MG63 (cell line): ENCODE measurements around the gene VAC14. TPM values are rescaled to one million over a fixed set of nuclear protein-coding genes. Genes with fewer than 3 reads are reported as not detected.

ENCODE experiments used
- DNase-seq: peaks from one replicate; pipeline ENCODE4 v3.0.0-alpha.2; 2020
- H3K27me3 ChIP-seq: fragments of 250-450 bp; sonication (Bioruptor Pico); 2 replicates; pipeline ENCODE4 v1.5.1; 2020; ENCODE audit warnings: mild to moderate bottlenecking, moderate library complexity
- H3K36me3 ChIP-seq: fragments of 250-450 bp; sonication (Bioruptor Pico); 2 replicates; pipeline ENCODE4 v1.5.1; 2020; ENCODE audit warnings: mild to moderate bottlenecking, moderate library complexity
- H3K4me3 ChIP-seq: fragments of 250-450 bp; sonication (Bioruptor Pico); 2 replicates; pipeline ENCODE4 v1.5.1; 2020; ENCODE audit warnings: mild to moderate bottlenecking, moderate library complexity
- H3K9me3 ChIP-seq: fragments of 250-450 bp; sonication (Bioruptor Pico); 2 replicates; pipeline ENCODE4 v1.5.1; 2020; ENCODE audit warnings: mild to moderate bottlenecking, moderate library complexity
- total RNA-seq: library from RNA; depleted of rRNA; stranded (reverse); fragments of >200 nt; shearing (Covaris generic); gene quantifications from 2 replicates; pipeline ENCODE4 v1.2.3, GENCODE V29; 2014; ENCODE audit warnings: low replicate concordance

The VAC14 gene
- total RNA-seq, 1 experiment from 2014 or later: 15.4 TPM

DNA sequence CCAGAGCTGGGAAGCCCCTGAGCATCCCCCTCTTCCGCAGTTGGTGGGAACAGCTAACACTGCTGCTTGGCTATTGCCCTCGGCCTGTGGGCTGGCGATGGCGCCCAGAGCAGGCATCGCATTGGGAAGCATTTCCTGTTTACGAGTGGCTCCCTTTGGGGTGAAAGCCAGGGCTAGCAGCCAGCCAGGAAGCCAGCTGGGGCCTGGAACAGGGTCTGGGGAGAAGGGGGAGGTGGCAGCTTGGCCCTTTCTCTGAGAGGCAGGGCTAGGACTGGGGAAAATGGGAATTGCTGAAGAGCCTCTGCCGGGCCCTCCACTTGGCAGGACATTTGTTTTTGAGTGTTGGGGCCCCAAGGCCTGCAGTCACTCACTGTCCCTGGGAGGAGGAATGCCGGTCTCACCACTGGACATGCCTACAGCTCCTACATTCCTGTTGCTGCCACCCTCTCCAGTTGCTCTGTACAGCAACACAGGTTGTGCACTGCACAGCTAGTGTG, 112.7 kb downstream of the VAC14 start:
- peak; percentile 90 for DNase-seq
- no peaks in the 10 kb centered on the region for H3K9me3 ChIP-seq
- H3K36me3 ChIP-seq: peaks cover 13% of the 10 kb centered on the region
- no peaks in the 10 kb centered on the region for H3K27me3 ChIP-seq
- H3K4me3 ChIP-seq: no peak overlapping the region

DNA sequence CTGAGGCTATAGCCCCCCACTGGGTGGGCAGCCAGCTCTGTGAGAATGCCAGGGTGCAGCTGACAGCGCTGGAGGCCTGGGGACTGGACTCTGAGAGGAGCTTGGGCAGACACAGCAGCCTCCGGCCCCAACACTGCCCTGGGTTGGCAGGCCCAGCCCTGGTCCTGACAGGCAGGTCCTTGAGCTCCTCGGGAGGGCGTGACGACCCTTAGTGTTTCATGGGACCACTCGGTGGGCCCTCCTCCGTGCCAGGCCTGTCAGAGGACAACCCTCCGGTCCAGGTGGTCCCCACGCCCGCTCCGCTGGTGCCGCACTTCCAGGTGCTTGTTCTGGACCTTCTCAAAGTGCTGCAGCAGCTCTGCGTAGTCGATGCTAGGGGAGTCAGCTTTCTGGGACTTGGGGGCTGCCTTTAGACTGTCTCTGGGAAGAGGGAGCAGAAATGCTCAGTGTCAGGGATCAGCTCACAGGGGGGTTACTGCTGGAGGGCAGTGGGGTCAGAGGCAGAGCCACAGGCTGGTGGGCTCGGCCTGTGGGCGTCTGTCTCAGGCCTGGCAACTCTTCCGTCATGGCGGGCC, 113.2 kb downstream of the VAC14 start:
- Histone ChIP-seq H3K9me3 (no peaks in the 10 kb centered on the region), H3K4me3 (no peak overlapping the region), H3K36me3 (peaks cover 19% of the 10 kb centered on the region), H3K27me3 (no peaks in the 10 kb centered on the region)
- DNase-seq: no peak

DNA sequence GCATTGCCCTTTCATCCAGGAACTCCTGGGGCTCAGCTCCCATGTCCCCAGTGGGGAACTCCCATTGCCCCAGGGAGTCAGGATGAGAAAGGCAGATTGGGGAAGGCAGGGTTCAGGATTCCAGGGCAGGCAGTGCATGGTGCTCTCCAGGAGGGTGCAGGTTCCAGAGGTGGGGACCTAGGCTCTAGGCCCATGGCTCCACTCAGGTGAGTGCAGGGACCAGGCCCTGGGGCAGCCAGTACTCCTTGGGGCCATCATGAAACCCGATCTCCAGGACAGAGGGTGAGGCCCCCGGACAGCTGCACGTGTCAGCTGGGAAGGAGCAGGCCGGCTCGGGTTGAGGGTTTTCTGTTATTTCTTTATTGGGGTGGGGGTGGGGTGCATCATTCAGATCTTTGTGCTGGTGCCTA, 113.9 kb downstream of the VAC14 start:
- Histone ChIP-seq H3K27me3 (no peaks in the 10 kb centered on the region), H3K9me3 (no peaks in the 10 kb centered on the region), H3K36me3 (peaks cover 19% of the 10 kb centered on the region), H3K4me3 (no peak overlapping the region)
- no peak for DNase-seq

DNA sequence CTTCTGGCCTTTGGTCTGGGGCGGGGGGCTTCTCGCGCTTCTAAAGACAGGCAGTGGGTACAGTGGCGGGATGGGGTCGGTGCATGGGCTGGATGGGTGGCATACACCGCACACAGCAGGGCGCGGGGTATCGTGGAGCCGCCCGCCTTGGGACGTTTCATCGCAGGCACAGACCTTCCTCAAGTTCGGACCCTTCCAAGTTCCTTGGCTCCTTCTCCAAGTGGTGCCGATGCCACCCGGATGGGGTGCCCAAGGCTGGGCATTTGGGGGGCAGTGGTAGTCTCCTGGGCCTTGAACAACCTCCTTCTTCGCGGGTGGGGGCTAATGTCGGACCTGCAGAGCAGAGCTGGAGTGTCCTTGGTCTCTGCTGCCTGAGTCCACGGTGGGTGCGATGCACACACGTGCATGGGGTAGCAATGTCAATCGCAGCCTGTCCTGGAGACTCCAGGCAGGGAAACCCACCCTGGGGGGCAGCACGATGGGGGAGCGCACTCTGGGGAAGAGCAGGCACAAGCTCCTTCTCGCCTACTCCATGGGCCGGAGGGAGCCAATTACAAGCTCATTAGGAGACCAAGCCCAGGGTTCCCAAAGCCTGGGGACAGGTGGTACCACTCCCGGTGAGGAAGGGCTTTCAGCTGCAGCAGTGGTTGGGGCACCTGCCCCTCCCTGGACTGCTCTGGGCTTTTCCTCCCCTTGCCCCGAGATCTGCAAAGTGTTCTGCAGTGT, 114.4 kb downstream of the VAC14 start:
- H3K4me3 ChIP-seq: peak overlapping the region; percentile 37
- peaks cover 19% of the 10 kb centered on the region for H3K36me3 ChIP-seq
- DNase-seq: no peak
- no peaks in the 10 kb centered on the region for H3K9me3 ChIP-seq
- H3K27me3 ChIP-seq: no peaks in the 10 kb centered on the region

DNA sequence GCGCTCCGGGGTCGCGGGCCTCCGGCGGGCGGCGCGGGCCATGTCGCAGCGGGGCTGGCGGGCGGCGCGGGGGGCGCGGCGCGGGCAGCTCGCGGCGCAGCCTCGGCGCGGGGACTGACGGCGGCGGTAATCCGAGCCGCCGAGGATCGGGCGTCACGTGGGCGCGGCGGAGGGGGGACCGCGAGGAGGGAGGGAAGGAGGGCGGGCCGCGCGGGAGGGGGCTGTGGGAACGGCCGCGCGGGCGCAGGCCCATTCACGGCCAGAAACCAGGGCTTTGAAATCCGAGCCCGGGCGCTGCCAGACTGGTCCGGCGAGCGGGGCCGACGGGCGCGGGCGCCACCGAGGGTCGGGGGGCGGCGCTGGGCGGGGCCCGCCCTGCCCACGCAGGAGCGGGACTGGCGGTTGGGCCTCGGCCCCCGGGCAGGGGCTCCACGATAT, 115.0 kb downstream of the VAC14 start, which contains the start of gene MTSS2:
Gene MTSS2, minus strand, starts transcription at position 116 of the 438 bp plus-strand sequence. CDS start 262 bp downstream, outside the sequence.
- DNase-seq: peak; percentile 84
- no peaks in the 10 kb centered on the region for H3K27me3 ChIP-seq
- peak within 1 kb of the TSS; percentile 68 for H3K4me3 ChIP-seq
- no peaks in the 10 kb centered on the region for H3K9me3 ChIP-seq
- peaks cover 19% of the 10 kb centered on the region for H3K36me3 ChIP-seq

DNA sequence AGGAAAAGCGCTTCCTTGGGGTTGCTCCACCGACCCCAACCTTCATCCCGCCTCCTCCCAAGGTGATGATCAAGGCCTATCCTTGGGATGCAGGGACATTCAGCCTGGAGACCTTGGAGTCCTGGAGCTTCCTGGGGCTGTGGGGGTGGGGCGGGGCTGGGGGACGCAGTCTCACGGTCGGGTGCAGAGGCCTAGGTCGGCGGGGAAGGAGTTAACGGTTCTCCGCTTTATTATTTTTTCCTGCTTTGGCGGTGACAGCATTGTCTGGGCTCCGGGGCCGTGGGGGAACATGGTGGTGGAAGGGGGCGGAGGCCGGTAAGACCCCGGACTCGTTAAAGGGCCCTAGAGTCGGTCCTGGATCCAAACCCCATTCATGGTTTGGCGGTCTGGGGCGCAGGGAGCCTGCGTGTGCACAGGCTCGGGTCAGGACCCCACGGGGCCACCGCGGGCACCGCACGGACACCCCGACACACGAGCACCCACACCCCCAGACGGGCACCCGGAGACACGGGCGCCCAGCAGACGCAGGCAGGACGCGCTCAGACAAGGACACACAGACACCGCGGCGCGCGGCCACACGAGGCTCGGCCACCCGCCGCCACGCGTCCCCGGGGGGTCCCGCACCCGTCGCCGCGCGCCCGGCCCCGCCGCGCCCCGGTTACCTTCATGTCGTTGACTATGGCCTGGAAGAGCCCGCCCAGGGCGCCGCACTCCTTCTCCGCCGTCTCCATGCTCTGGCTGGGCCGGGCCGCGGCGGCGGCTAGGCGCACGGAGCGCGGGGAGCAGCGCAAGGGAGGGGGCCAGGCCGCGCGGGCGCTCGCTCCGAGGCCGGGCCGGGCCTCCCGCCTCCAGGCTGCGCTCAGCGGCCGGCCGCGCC, 115.7 kb downstream of the VAC14 start:
- Histone ChIP-seq H3K4me3 (peak overlapping the region; percentile 68), H3K36me3 (peaks cover 22% of the 10 kb centered on the region), H3K27me3 (no peaks in the 10 kb centered on the region), H3K9me3 (no peaks in the 10 kb centered on the region)
- no peak for DNase-seq

DNA sequence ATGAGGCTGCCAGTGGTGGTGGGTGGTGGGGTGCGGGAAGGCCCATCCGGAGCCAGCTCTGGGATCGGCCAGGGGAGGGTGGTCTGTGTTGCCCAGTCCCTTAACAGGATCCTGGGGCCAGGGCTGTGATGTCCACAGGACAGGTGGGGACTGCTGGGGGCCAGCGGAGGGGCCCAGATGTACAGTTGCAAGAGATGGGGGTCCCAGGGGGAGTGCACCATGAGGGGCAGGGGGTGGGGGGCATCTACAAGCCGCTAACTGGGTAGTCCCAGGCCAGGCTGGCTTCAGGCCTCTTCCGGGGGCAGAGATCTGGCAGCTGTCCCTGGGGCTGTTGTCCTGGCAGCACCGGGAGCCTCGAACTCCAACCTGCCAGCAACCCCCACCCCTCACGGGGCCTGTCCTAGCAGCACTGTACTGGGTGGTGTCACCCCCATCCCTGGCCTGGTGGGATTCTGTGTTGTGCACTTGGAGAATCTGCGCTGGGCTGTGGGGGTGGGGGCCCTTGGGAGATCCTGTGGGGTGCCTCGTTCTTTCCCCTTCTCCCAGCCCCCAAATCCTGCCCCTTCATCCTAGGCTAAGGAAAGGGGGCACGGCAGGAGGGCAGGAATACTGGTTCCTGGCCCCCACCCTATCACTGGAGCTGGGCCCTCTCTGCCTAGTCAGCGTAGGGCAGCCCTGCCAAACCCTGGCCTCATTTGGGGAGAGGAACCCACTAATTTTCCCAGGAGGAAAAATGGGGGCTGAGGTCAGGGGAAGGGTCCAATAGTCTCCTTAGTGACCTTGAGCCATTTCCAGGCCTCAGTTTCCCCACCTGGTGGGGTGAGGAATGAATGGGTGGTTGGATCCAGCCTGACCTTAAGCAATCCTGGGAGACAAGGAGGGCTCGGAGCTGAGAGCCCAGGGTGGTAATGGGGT, 116.6 kb downstream of the VAC14 start:
- peak overlapping the region; percentile 68 for H3K4me3 ChIP-seq
- no peaks in the 10 kb centered on the region for H3K9me3 ChIP-seq
- peaks cover 24% of the 10 kb centered on the region for H3K36me3 ChIP-seq
- DNase-seq: peak; percentile 47
- no peaks in the 10 kb centered on the region for H3K27me3 ChIP-seq

DNA sequence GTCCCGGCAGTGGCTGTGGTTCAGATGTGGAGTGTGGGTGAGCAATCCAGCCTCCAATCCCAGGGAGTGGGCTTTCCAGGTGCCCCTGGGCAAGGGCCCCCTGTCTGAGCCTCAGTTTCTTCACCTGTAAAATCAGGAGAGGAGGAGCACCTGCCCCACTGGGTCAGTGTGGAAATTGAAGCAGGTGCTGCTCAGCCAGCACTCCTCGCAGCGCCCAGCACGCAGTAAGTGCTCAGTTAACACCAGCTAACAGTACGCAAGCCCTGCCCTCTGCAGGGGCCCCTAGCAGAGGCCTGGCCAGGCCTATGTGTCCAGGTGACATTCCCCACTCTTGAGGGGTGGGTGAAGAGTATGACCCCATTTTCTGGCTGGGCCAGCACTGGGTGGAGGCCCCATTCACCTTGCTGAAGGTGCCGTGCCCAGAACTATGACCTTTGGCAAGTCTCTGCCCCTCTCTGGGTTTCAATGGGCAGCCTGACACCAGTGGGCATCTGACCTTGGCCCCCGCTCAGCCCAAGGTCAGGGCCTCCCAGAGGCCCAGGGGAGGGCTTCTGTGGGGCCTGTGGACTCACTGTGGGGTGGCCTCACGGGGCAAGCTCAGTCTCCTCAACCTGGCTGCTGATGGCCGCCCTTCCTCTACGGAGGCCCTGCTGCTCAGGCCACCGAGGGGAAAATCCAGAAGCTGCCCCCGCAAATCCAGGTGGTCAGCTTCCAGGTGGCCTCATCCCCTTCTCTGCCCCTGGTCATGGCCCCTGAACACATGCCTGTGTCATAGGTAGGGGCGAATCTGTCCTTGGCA, 117.6 kb downstream of the VAC14 start:
- Histone ChIP-seq H3K27me3 (no peaks in the 10 kb centered on the region), H3K9me3 (no peaks in the 10 kb centered on the region), H3K36me3 (peaks cover 29% of the 10 kb centered on the region), H3K4me3 (peak overlapping the region; percentile 68)
- DNase-seq: no peak

DNA sequence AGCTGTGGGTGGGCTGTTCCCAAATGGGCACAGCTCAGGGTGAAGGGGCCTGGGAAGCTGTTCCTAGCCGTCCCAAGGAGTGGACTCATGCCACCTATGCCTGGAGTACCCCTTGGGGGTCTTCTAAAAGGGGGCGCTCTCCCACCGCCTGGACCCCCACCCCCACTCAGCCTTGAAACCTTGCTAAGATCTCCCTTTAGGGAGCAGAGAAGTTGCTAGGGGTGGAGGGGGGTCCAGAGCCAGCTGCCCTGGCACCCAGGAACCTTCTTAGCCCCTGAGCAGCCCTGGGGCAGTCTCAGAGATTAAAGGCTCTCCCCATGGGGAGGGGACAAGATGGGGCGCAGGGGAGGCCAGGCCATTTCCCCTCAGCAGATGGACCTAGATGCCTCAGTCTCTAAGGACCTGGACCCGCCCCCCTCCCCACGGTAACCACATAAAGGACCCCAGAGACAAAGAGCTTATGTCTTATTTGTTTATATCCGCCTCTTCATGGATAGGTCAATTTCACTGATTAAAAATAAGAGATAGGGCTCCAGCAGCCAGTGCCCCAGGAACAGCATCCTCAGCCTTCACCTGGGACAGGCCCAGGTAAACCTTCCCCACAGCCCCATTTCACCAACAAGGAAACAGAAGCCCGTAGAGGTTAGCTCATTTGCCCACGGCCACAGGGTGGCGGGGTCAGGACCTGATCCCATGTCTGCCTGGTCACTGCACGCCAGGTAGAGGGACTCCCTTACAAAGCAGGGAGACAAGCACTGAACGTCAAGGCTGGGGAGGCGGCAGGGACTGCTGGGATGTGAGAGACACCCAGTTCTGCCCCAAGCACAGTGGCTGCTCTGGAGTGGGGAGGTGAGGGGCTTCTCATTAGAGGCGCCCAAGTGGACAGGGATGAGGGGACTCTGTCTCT, 118.5 kb downstream of the VAC14 start:
- no peaks in the 10 kb centered on the region for H3K9me3 ChIP-seq
- H3K36me3 ChIP-seq: peaks cover 35% of the 10 kb centered on the region
- no peaks in the 10 kb centered on the region for H3K27me3 ChIP-seq
- DNase-seq: no peak
- H3K4me3 ChIP-seq: no peak overlapping the region

DNA sequence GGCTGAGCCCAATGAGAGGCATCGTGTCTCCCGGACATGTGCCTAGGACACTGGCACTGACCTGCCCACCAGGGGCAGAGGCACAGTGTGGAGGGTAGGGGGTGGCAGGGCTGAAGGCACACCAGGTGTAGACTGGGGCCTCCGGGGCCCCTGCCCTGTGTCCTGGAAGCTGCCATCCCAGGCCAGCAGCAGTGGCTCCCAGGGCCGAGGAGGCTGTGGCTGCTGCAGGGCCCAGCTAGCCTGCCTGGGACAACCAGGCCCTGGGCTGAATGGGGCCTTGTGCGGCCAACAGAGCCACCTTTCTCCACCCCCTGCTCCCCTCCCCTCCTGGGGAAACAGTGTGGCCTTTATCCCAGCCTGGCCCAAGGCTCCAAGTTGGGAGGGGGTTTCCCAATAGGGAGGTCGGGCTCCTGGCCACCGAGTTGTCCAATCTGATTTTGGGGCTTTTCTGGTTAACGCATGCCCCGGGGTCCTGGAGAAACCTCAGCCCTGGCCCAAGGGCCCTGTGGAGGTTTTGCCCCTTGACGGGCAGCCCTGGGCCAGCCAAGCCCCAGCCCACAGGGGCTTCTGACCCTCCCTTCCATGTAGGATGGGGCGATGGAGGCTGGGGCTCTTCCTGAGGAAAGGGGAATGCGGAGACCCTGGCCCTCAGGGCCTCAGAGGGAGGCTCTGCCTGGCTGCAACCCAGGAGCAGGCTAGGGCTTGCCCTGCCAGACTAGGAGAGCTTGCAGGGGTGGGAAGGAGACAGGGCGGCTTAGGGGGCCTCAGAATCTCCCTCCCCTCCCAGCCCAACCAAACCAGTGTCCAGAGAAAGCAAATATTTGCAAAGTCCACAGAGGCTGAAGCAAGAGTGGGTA, 119.3 kb downstream of the VAC14 start:
- Histone ChIP-seq H3K9me3 (no peaks in the 10 kb centered on the region), H3K4me3 (no peak overlapping the region), H3K27me3 (no peaks in the 10 kb centered on the region), H3K36me3 (peaks cover 35% of the 10 kb centered on the region)
- DNase-seq: no peak

DNA sequence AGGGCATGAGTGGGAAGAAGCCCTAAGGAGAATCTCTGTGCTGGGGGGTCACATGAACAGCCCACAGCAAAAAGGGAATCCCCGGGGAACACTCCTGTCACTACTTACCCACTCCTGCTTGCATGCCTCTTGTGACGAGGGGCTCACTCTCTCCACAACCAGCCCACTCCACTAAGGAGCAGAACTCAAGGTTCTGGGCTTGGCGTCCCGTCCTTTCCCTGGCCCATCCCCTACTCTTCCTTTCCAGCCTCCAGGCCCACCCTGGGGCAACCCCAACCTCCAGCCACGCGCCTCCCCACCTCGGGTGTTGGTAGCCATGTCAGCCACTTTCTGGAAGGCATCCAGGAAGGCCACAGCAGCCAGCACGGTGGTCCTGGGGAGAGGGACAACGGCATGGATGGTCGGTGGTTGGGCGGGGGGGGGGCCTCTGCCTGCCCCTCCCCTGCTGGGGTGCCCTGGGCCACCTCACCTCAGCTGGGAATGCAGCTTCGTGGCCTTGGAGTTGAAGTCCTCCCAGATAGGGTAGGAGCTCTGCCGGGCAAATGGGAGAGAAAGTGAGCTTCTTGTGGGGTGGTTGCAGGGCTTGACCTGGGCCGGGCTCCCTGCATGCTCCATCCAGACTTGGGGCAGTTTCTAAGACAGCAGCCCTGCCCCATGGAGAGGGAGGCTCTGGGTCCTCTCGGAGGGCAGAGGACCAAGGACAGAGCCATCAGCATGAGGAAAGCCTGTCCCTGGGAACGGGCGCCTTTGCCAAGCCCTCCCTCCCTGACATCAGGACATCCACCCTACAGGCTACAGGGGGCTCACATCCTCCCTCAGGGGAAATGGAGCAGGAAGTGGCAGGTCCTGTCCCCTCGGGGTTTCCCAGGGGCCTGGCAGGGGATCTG, 120.2 kb downstream of the VAC14 start:
- DNase-seq: no peak
- Histone ChIP-seq H3K36me3 (peaks cover 38% of the 10 kb centered on the region), H3K27me3 (no peaks in the 10 kb centered on the region), H3K4me3 (no peak overlapping the region), H3K9me3 (no peaks in the 10 kb centered on the region)

DNA sequence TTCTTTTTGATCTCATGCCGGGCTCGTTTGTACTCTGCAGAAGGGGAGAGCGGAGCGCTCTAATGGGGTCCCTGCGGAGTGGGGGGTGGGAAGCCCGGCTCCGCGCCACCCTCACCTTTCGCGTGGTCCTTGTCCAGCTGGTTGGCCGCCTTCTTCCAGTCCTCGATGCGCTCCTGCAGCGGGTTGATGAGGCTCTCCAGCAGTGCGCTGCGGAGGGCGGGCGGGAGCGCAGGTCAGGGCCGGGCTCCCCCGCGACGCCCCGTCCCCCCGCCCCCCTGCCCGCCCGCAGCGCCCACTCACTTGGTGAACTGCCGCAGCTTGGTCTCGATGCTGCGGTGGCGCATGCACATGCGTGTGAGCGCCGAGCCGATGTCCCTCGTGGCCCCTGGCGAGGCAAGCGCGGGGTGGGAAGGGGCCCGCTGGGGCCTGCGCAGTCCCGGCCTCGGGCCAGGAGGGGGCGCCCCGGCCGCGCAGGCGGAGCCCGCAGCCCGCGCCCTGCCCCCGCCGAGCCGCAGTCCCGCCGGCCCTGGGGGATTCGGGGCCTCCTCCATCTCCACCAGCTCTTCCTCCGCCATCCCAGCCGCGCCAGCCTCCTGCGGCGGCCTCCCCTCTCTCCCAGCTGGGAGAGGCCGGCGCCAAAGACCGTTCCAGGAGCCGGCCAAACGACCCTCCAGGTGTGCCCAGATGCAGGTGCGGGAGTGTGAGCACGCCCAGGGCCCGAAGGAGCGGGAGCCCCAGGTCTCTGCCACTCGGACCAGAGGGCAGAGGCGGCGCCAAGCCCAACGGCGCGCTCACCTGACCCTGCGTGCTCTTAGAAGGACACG, 121.1 kb downstream of the VAC14 start:
- no peaks in the 10 kb centered on the region for H3K9me3 ChIP-seq
- no peaks in the 10 kb centered on the region for H3K27me3 ChIP-seq
- H3K36me3 ChIP-seq: peaks cover 43% of the 10 kb centered on the region
- DNase-seq: no peak
- no peak overlapping the region for H3K4me3 ChIP-seq
